Immature natural killer cell (primary cell): ENCODE results near the gene ABCC11. TPM values are rescaled to one million over a fixed set of nuclear protein-coding genes. Genes with fewer than 3 reads are reported as not detected.
"Not testable (repeated sequence)": the region's sequence is repeated elsewhere in the genome, so short reads cannot be mapped to it uniquely, and the experiment has no call there.

ENCODE experiments used
- DNase-seq, 3 donors: peaks; one replicate each; pipeline ENCODE4 v3.0.0; 2022; ENCODE audit warnings: mixed read lengths in 1 of 3
- H3K27ac Mint-ChIP-seq, 6 donors: one replicate each; pipeline ENCODE4 v1.8.0; 2020; ENCODE audit warnings: mixed read lengths in 6 of 6, mild to moderate bottlenecking in 5 of 6, inconsistent platforms in 4 of 6, moderate library complexity in 3 of 6
- H3K27me3 Mint-ChIP-seq, 3 donors: one replicate each; pipeline ENCODE4 v1.8.0; 2020 to 2021; ENCODE audit warnings: low read depth in 3 of 3, mild to moderate bottlenecking in 3 of 3, mixed read lengths in 3 of 3, moderate library complexity in 3 of 3, inconsistent platforms in 1 of 3
- H3K36me3 Mint-ChIP-seq, 3 donors: one replicate each; pipeline ENCODE4 v1.8.0; 2020; ENCODE audit warnings: mixed read lengths in 3 of 3, inconsistent platforms in 2 of 3, mild to moderate bottlenecking in 2 of 3
- H3K4me1 Mint-ChIP-seq, 2 donors: one replicate each; pipeline ENCODE4 v1.8.0; 2020; ENCODE audit warnings: inconsistent platforms in 2 of 2, mild to moderate bottlenecking in 2 of 2, mixed read lengths in 2 of 2, moderate library complexity in 1 of 2
- H3K4me3 Mint-ChIP-seq, 5 donors: one replicate each; pipeline ENCODE4 v1.8.0; 2020; ENCODE audit warnings: mild to moderate bottlenecking in 5 of 5, mixed read lengths in 5 of 5, inconsistent platforms in 3 of 5, moderate library complexity in 3 of 5
- H3K9me3 Mint-ChIP-seq, 6 donors: one replicate each; pipeline ENCODE4 v1.8.0; 2020; ENCODE audit warnings: mild to moderate bottlenecking in 6 of 6, mixed read lengths in 6 of 6, inconsistent platforms in 4 of 6, moderate library complexity in 3 of 6
- polyA plus RNA-seq, 3 donors: library from polyadenylated mRNA; unstranded; fragments of 300-500 nt; fragmentation: Illumina TruSeq; gene quantifications; one replicate each; pipeline ENCODE4 v1.2.3, GENCODE V29; 2021

ABCC11 gene
- polyA plus RNA-seq, 3 donors from 2014 or later: 0.07 TPM; not detected in 2

DNA sequence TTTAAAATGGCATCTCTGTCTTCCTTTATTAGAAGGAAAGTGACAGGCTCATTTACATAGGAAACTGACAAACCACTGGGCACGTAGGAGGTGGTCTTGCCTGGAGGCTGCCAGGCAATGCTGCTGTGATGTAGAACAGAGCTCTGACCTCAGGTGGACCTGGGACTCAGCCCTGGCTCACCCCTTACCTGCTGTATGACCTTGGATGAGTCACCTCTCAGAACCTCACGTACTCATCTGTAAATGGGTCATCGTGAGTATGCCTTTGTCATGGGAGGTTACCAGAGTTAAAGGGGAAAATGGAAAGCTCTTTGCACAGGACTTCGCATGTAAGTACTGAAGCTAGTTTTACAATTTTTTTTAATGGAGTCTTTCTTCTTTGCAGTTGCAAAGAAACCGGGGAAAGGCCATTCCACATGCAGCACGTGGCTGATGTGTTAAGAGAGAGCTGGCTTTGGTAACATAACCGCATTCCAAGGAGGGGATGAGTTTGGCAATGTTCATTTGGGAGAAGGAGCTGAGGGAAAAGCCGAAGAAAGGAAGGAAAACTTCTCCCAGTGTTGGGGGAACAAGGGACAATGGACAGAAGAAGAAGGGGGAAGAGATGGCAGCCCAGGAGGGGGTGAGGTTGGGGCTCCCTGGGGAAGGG is 40.6 kb downstream of the ABCC11 start:
- Mint-ChIP-seq H3K36me3 (no peaks in the 10 kb centered on the region), H3K27me3 (peaks cover 4 to 9% (median 5%) of the 10 kb centered on the region in 3 donors), H3K4me3 (no peak overlapping the region), H3K27ac (no peak overlapping the region), H3K9me3 (no peaks in the 10 kb centered on the region), H3K4me1 (no peaks in the 10 kb centered on the region)
- DNase-seq: no peak

DNA sequence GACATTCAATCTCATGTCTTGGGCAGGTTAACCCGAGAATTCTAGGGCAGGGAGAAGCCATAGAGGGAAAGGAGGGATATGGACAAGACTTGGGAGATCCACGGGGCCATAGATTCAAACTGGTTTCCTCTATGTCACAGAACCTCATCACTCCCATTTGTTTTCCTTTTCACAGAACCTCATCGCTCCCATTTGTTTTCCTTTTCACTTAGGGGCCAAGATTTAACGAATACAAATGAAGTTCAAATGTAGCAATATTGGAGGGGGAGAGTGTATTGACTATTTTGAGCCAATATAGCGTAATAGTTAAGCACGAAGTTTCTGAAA is 42.6 kb downstream of the ABCC11 start:
- no peak for DNase-seq
- Mint-ChIP-seq H3K9me3 (no peaks in the 10 kb centered on the region), H3K4me3 (no peak overlapping the region), H3K36me3 (no peaks in the 10 kb centered on the region), H3K4me1 (no peaks in the 10 kb centered on the region), H3K27ac (no peak overlapping the region), H3K27me3 (peaks cover 3 to 7% (median 7%) of the 10 kb centered on the region in 3 donors)

- Mint-ChIP-seq H3K27me3 (peaks cover 2 to 5% (median 3%) of the 10 kb centered on the region in 3 donors), H3K4me3 (no peak overlapping the region), H3K9me3 (no peaks in the 10 kb centered on the region), H3K27ac (no peak overlapping the region), H3K4me1 (no peaks in the 10 kb centered on the region), H3K36me3 (no peaks in the 10 kb centered on the region)
- DNase-seq: no peak
Observed at GRCh38 chr16:48203974-48204824, 43.1 kb downstream of the ABCC11 start.

DNA sequence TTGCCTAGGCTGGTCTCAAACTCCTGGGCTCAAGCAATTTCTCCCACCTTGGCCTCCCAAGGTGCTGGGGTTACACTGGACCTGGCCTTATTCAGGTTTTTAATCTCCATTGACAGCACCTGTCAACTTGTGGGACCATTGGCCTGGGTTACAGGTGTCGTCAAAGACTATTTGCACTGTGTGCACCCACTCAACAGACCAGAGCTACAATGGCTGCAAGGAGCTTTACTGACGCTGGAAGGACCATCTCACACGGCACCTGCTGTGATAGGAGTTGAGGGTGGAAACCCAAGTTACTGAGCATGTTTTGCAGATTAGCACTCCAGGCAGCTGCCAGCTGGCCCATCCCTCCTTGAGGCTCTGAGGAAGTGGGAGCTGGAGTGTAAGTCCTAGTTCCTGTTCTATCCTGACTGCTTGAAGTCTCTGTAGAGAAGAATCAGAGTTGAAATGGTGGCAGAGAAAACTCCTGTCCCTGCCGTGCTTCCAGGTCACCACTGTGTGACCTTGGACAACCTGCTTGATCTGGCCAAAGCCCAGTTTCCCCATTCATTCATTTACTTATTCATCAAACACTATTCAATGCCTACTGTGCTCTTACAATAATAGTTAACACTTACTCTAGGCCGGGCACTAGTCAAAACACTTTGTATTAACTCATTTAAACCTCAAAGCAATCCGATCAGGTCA is 45.7 kb downstream of the ABCC11 start:
- DNase-seq: no peak

GRCh38 chr16:48197294-48197693 is 50.0 kb downstream of the ABCC11 start:
- Mint-ChIP-seq H3K27me3 (peaks cover 0 to 4% (median 4%) of the 10 kb centered on the region in 3 donors), H3K4me3 (no peak overlapping the region), H3K9me3 (no peaks in the 10 kb centered on the region), H3K27ac (no peak overlapping the region), H3K36me3 (no peaks in the 10 kb centered on the region), H3K4me1 (no peaks in the 10 kb centered on the region)
- no peak for DNase-seq

More for the DNA sequence above, 45.7 kb downstream of the ABCC11 start:
- H3K4me1 Mint-ChIP-seq: no peaks in the 10 kb centered on the region
- no peaks in the 10 kb centered on the region for H3K9me3 Mint-ChIP-seq
- H3K27me3 Mint-ChIP-seq: peaks cover 0 to 6% (median 3%) of the 10 kb centered on the region in 3 donors
- H3K27ac Mint-ChIP-seq: no peak overlapping the region
- no peaks in the 10 kb centered on the region for H3K36me3 Mint-ChIP-seq
- no peak overlapping the region for H3K4me3 Mint-ChIP-seq

GRCh38 chr16:48194828-48195556 is 52.3 kb downstream of the ABCC11 start:
- Mint-ChIP-seq H3K36me3 (no peaks in the 10 kb centered on the region), H3K4me3 (no peak overlapping the region), H3K27me3 (peaks cover 2 to 6% (median 4%) of the 10 kb centered on the region in 3 donors), H3K9me3 (no peaks in the 10 kb centered on the region), H3K4me1 (no peaks in the 10 kb centered on the region), H3K27ac (no peak overlapping the region)
- no peak for DNase-seq

DNA sequence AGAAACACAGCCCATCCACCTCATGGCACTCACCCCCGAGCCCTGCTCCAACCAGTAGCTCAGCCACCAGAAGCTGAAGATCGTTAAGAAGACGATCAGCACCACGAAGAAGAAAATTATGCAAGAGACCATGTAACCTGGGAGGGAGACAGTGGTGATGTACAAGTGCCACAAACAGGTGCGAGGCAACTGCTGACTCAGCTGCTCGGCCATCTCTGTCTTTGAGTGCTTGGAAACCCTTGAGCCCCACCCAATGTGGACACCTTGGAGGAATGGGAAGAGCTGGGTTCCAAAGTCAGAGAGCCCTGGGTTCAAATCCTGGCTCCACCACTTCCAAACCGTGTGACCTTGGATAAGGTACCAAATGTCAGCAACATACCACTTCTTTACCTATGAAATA is 53.5 kb downstream of the ABCC11 start:
- Mint-ChIP-seq H3K9me3 (no peaks in the 10 kb centered on the region), H3K27ac (no peak overlapping the region), H3K4me1 (no peaks in the 10 kb centered on the region), H3K36me3 (no peaks in the 10 kb centered on the region), H3K4me3 (no peak overlapping the region), H3K27me3 (peaks cover 2 to 7% (median 6%) of the 10 kb centered on the region in 3 donors)
- no peak for DNase-seq

DNA sequence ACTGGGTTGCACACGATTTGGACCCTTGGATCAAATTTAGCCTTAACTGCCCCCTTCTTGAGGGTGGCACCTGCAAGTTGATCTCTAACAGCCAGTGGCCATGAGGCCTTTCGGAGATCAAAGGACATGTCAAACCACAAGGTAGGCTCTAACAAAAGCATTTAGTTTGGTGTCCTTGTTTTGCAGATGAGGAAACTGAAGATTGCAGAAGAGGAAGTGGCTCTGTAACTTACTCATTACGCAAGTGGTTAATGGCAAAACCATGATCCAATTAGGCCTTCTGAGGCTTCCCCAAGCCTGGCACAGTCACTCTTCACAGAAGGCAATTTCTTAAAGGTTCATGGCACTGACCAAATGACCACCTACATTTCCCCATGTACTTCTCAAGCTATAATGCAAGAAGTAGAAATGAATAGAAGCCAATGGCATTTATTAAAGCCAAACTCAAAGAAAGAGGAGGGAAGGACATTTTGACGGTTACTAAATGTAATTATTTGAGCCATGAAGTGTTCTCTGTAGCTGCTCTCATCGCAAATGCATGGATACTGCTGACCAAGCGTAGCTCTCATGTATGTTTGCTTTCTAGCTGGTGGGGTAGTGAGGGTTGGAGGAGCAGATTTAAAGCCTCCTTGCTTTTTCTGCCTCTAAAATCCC is 58.8 kb downstream of the ABCC11 start:
- no peak for DNase-seq
- Mint-ChIP-seq H3K27me3 (peaks cover 3 to 8% (median 4%) of the 10 kb centered on the region in 3 donors), H3K4me1 (no peaks in the 10 kb centered on the region), H3K27ac (no peak overlapping the region), H3K9me3 (no peaks in the 10 kb centered on the region), H3K36me3 (no peaks in the 10 kb centered on the region), H3K4me3 (no peak overlapping the region)

DNA sequence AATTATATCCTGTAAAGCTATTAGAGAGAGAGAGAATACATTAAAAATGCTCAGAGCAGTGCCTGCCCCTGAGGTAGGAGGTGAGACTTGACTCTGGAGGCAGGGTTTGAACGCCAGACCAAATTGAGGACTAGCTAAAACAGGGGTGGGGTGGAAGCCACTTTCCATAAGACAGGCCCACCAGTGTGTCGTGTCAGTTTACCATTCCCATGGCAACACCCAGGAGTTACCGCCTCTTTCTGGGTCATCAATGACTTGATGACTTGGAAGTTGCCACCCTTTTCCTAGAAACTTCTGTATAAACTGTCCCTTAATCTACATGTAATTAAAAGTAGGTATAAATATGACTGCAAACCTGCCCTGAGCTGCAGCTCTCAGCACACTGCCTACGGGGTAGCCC is 59.6 kb downstream of the ABCC11 start:
- Mint-ChIP-seq H3K27me3 (peaks cover 3 to 8% (median 4%) of the 10 kb centered on the region in 3 donors), H3K4me3 (no peak overlapping the region), H3K9me3 (no peaks in the 10 kb centered on the region), H3K36me3 (no peaks in the 10 kb centered on the region), H3K4me1 (no peaks in the 10 kb centered on the region), H3K27ac (no peak overlapping the region)
- no peak for DNase-seq

GRCh38 chr16:48184681-48185080 is 62.7 kb downstream of the ABCC11 start:
- no peak overlapping the region for H3K27ac Mint-ChIP-seq
- no peaks in the 10 kb centered on the region for H3K4me1 Mint-ChIP-seq

DNA sequence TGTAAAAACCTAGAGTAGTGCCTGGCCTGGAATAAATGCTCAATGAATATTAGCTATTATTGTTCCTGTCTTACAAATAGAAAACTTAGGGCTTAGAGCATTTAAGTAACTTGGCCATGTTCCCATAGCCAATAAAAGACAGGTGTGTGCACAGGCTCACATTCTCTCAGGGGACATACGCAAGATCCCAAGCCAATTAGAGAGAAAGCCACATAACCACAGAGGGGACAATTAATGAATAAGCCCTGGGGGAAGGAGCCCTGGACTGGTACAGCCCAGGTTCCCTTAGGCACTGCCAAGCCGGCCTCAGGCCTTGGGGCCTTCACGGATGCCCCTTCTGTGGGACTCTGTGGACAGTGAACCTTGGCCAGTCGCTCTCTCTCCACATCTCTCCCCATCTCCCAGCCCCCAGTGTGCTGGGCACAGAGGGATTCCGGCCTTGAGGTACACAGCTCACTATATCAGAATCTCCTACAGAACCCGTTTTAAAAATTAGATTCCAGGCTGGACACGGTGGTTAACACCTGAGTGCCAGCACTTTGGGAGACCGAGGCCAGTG is 64.3 kb downstream of the ABCC11 start:
- no peaks in the 10 kb centered on the region for H3K36me3 Mint-ChIP-seq
- no peaks in the 10 kb centered on the region for H3K9me3 Mint-ChIP-seq
- no peak for DNase-seq
- H3K27ac Mint-ChIP-seq: no peak overlapping the region
- no peaks in the 10 kb centered on the region for H3K4me1 Mint-ChIP-seq
- H3K4me3 Mint-ChIP-seq: no peak overlapping the region
- H3K27me3 Mint-ChIP-seq: peaks cover 1 to 4% (median 3%) of the 10 kb centered on the region in 3 donors

More at GRCh38 chr16:48184681-48185080, 62.7 kb downstream of the ABCC11 start:
- Mint-ChIP-seq H3K27me3 (peaks cover 1 to 4% (median 4%) of the 10 kb centered on the region in 3 donors), H3K36me3 (no peaks in the 10 kb centered on the region), H3K9me3 (no peaks in the 10 kb centered on the region), H3K4me3 (no peak overlapping the region)
- no peak for DNase-seq

DNA sequence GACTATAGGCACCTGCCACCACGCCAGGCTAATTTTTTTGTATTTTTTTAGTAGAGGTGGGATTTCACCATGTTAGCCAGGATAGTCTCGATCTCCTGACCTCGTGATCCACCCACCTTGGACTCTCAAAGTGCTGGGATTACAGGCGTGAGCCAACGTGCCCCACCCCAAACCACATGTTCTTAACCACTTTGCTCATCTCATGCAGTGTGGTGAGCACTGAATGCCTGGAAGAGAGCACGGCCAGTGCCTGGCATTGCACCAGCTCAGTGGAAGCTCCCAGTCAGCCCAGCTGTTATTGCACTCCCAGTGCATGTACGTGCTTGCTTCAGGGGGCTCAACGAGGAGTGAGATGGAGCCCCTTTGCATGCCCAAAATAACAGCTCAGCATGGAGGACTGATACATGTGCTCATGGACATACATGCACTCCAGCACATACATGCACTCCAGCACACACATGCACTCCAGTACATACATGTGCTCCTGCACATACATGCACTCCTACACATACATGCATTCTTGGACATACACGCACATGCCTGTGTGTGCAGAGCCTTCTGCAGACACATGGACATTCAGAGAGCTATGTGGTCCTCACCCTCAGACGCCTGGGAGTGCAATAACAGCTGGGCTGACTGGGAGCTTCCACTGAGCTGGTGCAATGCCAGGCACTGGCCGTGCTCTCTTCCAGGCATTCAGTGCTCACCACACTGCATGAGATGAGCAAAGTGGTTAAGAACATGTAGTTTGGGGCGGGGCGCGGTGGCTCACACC is 65.4 kb downstream of the ABCC11 start:
- not testable (repeated sequence) for H3K36me3 Mint-ChIP-seq, H3K27ac Mint-ChIP-seq, H3K9me3 Mint-ChIP-seq, DNase-seq, H3K4me3 Mint-ChIP-seq, H3K4me1 Mint-ChIP-seq
- H3K27me3 Mint-ChIP-seq: peaks cover 1 to 10% (median 1%) of the 10 kb centered on the region in 3 donors
